Neutrophil (primary cell): ENCODE measurements around the gene MICAL3.

Experiments used
- H3K27ac ChIP-seq: fragments of 200-600 bp; sonication (generic); 2 replicates; pipeline ENCODE4 v1.5.1; 2016; ENCODE audit warnings: mild to moderate bottlenecking, moderate library complexity
- H3K27me3 ChIP-seq: fragments of 200-600 bp; sonication (generic); 2 replicates; pipeline ENCODE4 v1.6.0; 2016; ENCODE audit warnings: mild to moderate bottlenecking
- H3K36me3 ChIP-seq: fragments of 200-600 bp; sonication (generic); 2 replicates; pipeline ENCODE4 v1.5.1; 2017
- H3K4me1 ChIP-seq, 2 experiments: fragments of 200-600 bp in 1 of 2; sonication (generic) in 1 of 2; 1 replicate in 1 of 2; 2 replicates in 1 of 2; pipeline versions ENCODE4 v1.5.1 to v1.6.1; 2013 to 2016; ENCODE audit warnings: low read depth in 1 of 2, low read length in 1 of 2, mild to moderate bottlenecking in 1 of 2, moderate library complexity in 1 of 2; ENCODE audit not compliant: control insufficient read depth in 1 of 2, insufficient read depth in 1 of 2
- H3K4me3 ChIP-seq, 2 experiments: fragments of 200-600 bp in 1 of 2; sonication (generic) in 1 of 2; 1 replicate in 1 of 2; 2 replicates in 1 of 2; pipeline ENCODE4 v1.5.1; 2013 to 2016; ENCODE audit warnings: low read depth in 1 of 2, low read length in 1 of 2, mild to moderate bottlenecking in 1 of 2, moderate library complexity in 1 of 2
- H3K9me3 ChIP-seq: fragments of 200-600 bp; sonication (generic); 2 replicates; pipeline ENCODE4 v1.5.1; 2016
- TF ChIP-seq, protein P1 (sequence below): fragments of 200-600 bp; sonication (generic); IDR thresholded peaks from 2 replicates; pipeline ENCODE4 v1.5.1; 2016; ENCODE audit warnings: antibody characterized with exemption

Gene MICAL3

GRCh38 chr22:17774926-17775685, 249.3 kb downstream of the MICAL3 start:
- TF ChIP-seq, protein P1, sequence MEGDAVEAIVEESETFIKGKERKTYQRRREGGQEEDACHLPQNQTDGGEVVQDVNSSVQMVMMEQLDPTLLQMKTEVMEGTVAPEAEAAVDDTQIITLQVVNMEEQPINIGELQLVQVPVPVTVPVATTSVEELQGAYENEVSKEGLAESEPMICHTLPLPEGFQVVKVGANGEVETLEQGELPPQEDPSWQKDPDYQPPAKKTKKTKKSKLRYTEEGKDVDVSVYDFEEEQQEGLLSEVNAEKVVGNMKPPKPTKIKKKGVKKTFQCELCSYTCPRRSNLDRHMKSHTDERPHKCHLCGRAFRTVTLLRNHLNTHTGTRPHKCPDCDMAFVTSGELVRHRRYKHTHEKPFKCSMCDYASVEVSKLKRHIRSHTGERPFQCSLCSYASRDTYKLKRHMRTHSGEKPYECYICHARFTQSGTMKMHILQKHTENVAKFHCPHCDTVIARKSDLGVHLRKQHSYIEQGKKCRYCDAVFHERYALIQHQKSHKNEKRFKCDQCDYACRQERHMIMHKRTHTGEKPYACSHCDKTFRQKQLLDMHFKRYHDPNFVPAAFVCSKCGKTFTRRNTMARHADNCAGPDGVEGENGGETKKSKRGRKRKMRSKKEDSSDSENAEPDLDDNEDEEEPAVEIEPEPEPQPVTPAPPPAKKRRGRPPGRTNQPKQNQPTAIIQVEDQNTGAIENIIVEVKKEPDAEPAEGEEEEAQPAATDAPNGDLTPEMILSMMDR = no peak
- Histone ChIP-seq H3K4me1 (peaks cover 79 to 83% of the 10 kb centered on the region in 2 experiments), H3K9me3 (no peaks in the 10 kb centered on the region), H3K4me3 (peak overlapping the region; percentile 87 to 99), H3K27me3 (no peaks in the 10 kb centered on the region), H3K36me3 (peaks cover 22% of the 10 kb centered on the region), H3K27ac (peak overlapping the region; percentile 100)

- TF ChIP-seq, protein P1 = no peak
- Histone ChIP-seq H3K9me3 (no peaks in the 10 kb centered on the region), H3K27ac (peak within 1 kb of the TSS; percentile 100), H3K4me1 (peaks cover 79 to 83% of the 10 kb centered on the region in 2 experiments), H3K36me3 (peaks cover 22% of the 10 kb centered on the region), H3K27me3 (no peaks in the 10 kb centered on the region), H3K4me3 (peak within 1 kb of the TSS; percentile 87 to 99)
These were observed 250.0 kb downstream of the MICAL3 start, which contains the start of gene BID for GRCh38 chr22:17774206-17774925. BID (minus strand) TSS chr22:17774469; CDS start chr22:17750116, 24,353 bp downstream.

GRCh38 chr22:17773606-17774205, 250.7 kb downstream of the MICAL3 start:
- H3K4me1 ChIP-seq = peaks cover 79 to 83% of the 10 kb centered on the region in 2 experiments

GRCh38 chr22:17772958-17773605, 251.3 kb downstream of the MICAL3 start:
- H3K4me1 ChIP-seq = peaks cover 79 to 83% of the 10 kb centered on the region in 2 experiments
- H3K27ac ChIP-seq = peak overlapping the region; percentile 100
- TF ChIP-seq, protein P1 = no peak
- H3K9me3 ChIP-seq = no peaks in the 10 kb centered on the region
- no peaks in the 10 kb centered on the region for H3K27me3 ChIP-seq
- peaks cover 15% of the 10 kb centered on the region for H3K36me3 ChIP-seq
- H3K4me3 ChIP-seq = peak overlapping the region; percentile 87 to 99

More at GRCh38 chr22:17773606-17774205, 250.7 kb downstream of the MICAL3 start:
- H3K36me3 ChIP-seq = peaks cover 21% of the 10 kb centered on the region
- no peaks in the 10 kb centered on the region for H3K27me3 ChIP-seq
- H3K27ac ChIP-seq = peak overlapping the region; percentile 100
- H3K4me3 ChIP-seq = peak overlapping the region; percentile 87 to 99
- no peaks in the 10 kb centered on the region for H3K9me3 ChIP-seq
- TF ChIP-seq, protein P1 = no peak
